GM12865 (cell line): ENCODE data around the gene CPLANE2.
"Not testable (repeated sequence)": the region's sequence is repeated elsewhere in the genome, so short reads cannot be mapped to it uniquely, and the experiment has no call there.

ENCODE experiments used
- DNase-seq: peaks from one replicate; pipeline ENCODE4 v3.0.0; 2010; ENCODE audit warnings: low read depth
- H3K4me3 ChIP-seq: 2 replicates; pipeline ENCODE4 v1.5.1; 2011; ENCODE audit warnings: mild to moderate bottlenecking, low read depth, low read length, control low read depth
- TF ChIP-seq, protein P1 (sequence below): IDR thresholded peaks from 2 replicates; pipeline ENCODE4 v1.5.1; 2011; ENCODE audit warnings: low read length, control low read depth, low read depth, inconsistent platforms; ENCODE audit not compliant: insufficient read depth; ENCODE audit errors: missing control alignments

Gene CPLANE2

DNA sequence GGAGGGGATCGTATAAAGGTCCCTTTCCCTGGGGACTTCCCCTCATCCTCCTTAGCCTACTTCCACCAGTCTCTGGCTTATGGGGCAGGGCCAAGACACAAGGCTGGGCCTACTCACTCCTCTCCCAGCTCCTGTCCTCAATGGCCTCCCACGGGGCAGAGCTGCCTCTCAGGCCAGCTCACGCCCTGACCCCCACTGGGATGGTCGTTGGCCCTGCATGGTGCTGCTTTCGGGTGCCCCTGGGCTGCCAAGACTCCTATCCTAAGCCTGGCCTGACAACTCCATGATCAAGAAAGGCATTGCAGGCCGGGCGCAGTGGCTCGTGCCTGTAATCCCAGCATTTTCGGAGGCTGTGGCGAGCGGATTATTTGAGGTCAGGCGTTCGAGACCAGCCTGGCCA lies 6.2 kb downstream of the CPLANE2 start:
- H3K4me3 ChIP-seq = no peak overlapping the region
- no peak for DNase-seq
- TF ChIP-seq, protein P1, sequence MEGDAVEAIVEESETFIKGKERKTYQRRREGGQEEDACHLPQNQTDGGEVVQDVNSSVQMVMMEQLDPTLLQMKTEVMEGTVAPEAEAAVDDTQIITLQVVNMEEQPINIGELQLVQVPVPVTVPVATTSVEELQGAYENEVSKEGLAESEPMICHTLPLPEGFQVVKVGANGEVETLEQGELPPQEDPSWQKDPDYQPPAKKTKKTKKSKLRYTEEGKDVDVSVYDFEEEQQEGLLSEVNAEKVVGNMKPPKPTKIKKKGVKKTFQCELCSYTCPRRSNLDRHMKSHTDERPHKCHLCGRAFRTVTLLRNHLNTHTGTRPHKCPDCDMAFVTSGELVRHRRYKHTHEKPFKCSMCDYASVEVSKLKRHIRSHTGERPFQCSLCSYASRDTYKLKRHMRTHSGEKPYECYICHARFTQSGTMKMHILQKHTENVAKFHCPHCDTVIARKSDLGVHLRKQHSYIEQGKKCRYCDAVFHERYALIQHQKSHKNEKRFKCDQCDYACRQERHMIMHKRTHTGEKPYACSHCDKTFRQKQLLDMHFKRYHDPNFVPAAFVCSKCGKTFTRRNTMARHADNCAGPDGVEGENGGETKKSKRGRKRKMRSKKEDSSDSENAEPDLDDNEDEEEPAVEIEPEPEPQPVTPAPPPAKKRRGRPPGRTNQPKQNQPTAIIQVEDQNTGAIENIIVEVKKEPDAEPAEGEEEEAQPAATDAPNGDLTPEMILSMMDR = no peak

DNA sequence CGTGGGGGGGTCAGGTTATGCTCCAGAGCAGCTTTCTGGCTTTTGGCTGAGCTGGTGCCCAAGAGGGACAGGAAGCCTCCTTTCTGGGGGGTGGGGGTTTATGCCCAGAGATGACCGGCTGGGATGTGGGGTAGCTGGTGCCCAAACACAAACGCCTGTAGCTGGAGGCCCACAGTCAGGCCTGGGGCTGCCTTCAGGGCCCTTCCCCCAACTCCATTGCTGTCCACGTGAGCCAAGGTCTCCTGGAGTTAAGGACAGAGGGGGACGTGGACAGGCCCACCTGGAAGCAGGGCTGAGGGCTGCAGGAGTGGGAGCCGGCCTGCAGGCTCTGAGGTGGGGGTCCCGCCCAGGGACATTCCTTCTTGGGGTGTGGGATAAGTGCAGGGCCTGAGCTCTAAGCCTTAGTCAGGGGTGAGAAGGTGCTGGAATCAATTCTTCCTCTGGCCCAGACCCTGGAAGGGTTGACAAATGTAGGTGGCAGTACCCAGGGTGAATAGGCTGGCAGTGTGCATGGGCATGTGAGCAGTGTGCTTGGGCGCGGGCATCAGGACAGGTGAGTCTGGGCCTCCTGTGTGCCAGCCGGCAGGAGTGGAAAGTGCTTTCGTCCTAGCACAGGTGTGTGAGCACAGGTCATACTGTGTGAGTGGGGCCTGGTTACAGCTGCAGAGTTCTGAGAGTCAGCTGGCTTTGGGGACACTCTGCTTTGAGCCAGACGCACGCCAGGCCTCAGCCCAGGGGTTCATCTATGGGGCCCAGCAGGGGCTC lies 6.8 kb downstream of the CPLANE2 start:
- DNase-seq = no peak
- no peak overlapping the region for H3K4me3 ChIP-seq
- TF ChIP-seq, protein P1 = no peak

DNA sequence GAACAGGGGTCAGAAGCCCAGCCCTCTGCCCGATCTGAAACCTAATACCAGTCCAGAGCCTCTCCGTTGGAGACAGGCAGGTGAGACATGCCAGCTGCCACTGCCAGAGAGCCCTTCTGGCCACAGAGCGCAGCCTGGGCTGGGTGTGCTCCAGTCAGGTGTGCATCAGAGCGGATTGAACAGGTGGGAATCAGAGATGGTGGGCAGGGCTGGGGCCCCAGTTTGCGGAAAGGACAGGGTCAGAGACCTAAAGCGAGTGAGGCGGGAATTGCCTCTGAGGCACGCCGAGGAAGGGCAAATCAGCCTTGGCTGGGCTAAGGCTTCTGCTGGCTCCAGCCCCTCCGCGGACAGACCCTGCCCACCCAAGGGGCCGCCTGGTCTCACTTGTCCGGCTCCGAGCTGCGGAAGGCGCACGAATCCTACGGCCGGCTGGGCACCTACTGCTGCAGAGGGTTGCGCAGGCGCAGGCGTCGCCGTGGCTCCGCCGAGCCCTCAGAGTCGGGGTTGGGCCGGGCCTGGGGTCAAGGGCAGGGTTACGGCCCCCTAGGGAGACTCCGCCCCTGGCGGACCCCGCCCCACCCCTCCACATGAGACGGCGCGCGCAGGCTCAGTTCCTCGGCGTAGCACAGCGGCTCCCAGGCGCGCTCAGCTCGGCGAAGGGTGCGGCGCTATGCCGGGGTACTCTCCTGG lies 10.3 kb downstream of the CPLANE2 start:
- H3K4me3 ChIP-seq = no peak overlapping the region

DNA sequence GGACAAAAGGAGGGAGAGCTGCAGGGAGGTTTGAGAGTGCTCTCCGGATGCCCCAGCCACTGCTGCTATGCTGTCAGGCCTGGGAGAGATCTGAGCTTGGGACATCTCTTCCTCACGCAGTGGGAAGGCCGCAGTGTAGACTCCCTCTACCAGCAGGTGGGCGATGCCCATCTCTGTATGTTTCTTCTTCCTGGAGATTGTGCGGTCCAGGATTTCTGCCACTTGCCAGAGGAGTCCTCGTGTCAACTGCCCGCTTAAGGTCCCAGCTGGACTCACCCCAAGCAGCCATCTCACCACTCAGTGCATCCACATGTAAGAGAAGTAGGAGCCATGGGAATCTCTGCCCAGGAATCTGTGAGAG lies 10.9 kb downstream of the CPLANE2 start:
- TF ChIP-seq, protein P1 = no peak
- no peak overlapping the region for H3K4me3 ChIP-seq
- no peak for DNase-seq

More for the DNA sequence above, 10.3 kb downstream of the CPLANE2 start:
- no peak for DNase-seq
- TF ChIP-seq, protein P1 = no peak

DNA sequence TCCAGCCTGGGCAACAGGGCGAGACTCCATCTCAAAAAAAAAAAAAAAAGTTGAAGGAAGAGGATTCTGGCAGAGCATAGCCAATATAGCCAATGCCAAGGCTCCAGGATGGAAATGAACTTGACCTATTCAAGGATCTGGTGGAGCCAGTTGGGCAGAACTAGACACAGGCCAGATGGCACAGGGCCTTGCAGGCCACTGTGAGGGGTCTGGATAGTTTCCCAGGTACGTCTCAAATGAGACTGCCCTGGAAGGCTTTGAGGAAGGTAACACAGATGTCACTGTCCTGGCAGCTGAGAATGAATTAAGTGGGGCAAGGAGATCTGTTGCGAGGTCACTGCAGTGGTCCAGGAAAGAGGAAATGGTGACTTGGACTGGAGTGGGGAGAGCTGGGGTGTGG lies 12.5 kb downstream of the CPLANE2 start:
- no peak for DNase-seq
- TF ChIP-seq, protein P1 = no peak
- no peak overlapping the region for H3K4me3 ChIP-seq

DNA sequence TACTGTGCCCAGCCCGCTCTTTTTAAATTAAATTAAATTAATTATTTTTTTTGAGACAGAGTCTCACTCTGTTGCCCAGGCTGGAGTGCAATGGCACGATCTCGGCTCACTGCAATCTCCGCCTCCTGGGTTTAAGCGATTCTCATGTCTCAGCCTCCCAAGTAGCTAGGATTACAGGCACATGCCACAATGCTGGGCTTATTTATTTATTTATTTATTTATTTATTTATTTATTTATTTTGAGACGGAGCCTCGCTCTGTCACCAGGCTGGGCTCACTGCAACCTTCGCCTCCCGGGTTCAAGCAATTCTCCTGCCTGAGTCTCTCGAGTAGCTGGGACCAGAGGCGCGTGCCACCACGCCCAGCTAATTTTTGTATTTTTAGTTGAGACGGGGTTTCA lies 14.3 kb downstream of the CPLANE2 start:
- DNase-seq, H3K4me3 ChIP-seq: not testable (repeated sequence)

DNA sequence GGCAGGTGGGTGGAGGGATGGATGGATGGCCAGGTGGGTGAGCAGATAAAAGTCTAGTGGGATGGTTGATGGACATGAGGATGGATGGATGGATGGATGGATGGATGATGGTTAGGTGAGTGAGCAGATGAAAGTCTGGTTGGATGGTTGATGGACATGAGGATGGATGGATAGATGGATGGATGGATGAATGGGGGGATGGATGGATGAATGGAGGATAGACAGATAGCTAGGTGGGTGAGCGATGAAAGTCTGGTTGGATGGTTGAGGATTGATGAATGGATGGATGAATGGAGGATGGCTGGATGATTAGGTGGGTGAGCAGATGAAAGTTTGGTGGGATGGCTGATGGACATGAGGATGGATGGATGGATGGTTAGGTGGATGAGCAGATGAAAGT lies 15.5 kb downstream of the CPLANE2 start:
- DNase-seq = no peak
- TF ChIP-seq, protein P1 = no peak
- no peak overlapping the region for H3K4me3 ChIP-seq
